Measurements from ENCODE around the gene PARP14. TPM values are rescaled to one million over a fixed set of nuclear protein-coding genes. Genes with fewer than 3 reads are reported as not detected.

The PARP14 gene
- total and polyA plus RNA-seq, 2 donors (not counting 3 experiments of a cell fraction or from before 2014, with no cell fraction given): 19.7 to 41.5 TPM

DNA sequence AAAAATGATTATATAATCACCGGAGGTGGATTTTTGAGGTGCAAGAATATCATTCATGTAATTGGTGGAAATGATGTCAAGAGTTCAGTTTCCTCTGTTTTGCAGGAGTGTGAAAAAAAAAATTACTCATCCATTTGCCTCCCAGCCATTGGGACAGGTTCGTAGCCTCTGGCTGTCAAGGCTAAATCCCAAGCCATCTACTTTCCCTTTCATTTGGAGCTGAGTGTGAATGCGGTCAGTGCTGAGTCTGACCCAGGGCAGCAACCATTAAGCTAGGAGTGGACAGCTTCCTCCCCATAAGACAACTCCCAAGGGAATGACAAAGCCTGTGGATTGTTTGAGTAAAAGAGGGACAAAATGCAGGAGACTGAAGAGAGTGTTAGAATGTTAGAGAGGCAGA lies 33.6 kb downstream of the PARP14 start:
- Histone ChIP-seq H3K9me3 (replicated peaks; ENCODE audit: control insufficient read depth, insufficient read depth, low read length) (no peaks in the 10 kb centered on the region), H3K36me3 (ENCODE audit: control insufficient read depth in 2 of 2, extremely low read depth in 1 of 2, insufficient read depth in 2 of 2, low read length in 2 of 2) (peaks cover 0 to 32% of the 10 kb centered on the region in 2 experiments), H3K79me2 (ENCODE audit: control insufficient read depth, insufficient read depth, low read length) (no peaks in the 10 kb centered on the region), H3K9me1 (replicated peaks; ENCODE audit: control insufficient read depth, extremely low read depth, insufficient read depth, low read length) (no peaks in the 10 kb centered on the region), H3K4me2 (ENCODE audit: insufficient read depth, low read length) (no peak overlapping the region), H3K27me3 (ENCODE audit: control insufficient read depth in 2 of 2, insufficient read depth in 2 of 2, low read length in 2 of 2) (no peaks in the 10 kb centered on the region), H3K27ac (ENCODE audit: insufficient read depth, low read depth, low read length) (no peak overlapping the region), H3K4me1 (ENCODE audit: control insufficient read depth, extremely low read depth, insufficient read depth, low read length) (no peaks in the 10 kb centered on the region), H4K20me1 (replicated peaks; ENCODE audit: control insufficient read depth, extremely low read depth, insufficient read depth, low read length) (peaks cover 3% of the 10 kb centered on the region), H3K9ac (replicated peaks; ENCODE audit: extremely low read depth, insufficient read depth, low read length) (no peak overlapping the region), H2AFZ (ENCODE audit: low read depth, low read length) (no peak overlapping the region), H3K4me3 (replicated peaks in 1 of 3; ENCODE audit: insufficient read depth in 1 of 3, low read depth in 1 of 3, low read length in 3 of 3) (no peak overlapping the region)
- DNase-seq (ENCODE audit: low read depth, low spot score) (peak; percentile 24), FAIRE-seq (peak; percentile 55)
- POLR2A ChIA-PET: no interaction called here
- dilution Hi-C loops (cut with MboI; ENCODE audit: extremely low pct_ligation_motif_present, low sequenced_read_pairs): no loop called here
- CTCF ChIA-PET: interaction anchor here (0.7 to 1.3 kb wide), 2 partner anchors 321 to 594 kb away, joined by 3 read pairs; no protein-coding TSS in a partner anchor
- TF ChIP-seq, protein P1, sequence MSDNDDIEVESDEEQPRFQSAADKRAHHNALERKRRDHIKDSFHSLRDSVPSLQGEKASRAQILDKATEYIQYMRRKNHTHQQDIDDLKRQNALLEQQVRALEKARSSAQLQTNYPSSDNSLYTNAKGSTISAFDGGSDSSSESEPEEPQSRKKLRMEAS (IDR thresholded peaks at IDR 0.05; ENCODE audit: insufficient read depth, insufficient read length): no peak
- TF ChIP-seq MYC (IDR thresholded peaks at IDR 0.05; ENCODE audit: low read depth, low read length) (no peak), FOS (IDR thresholded peaks at IDR 0.05; ENCODE audit: borderline replicate concordance, insufficient read depth, low read length) (no peak), POLR2AphosphoS5 (IDR thresholded peaks at IDR 0.05; ENCODE audit: insufficient read depth, low read depth, low read length) (no peak), JUN (IDR thresholded peaks at IDR 0.05; ENCODE audit: borderline replicate concordance, insufficient read depth, insufficient read length, low read depth) (no peak), EZH2 (IDR thresholded peaks at IDR 0.05; ENCODE audit: borderline replicate concordance, low read depth, low read length, severe bottlenecking) (no peak), POLR2A (IDR thresholded peaks at IDR 0.05; ENCODE audit: low read depth, low read length) (no peak), GATA2 (IDR thresholded peaks at IDR 0.05; ENCODE audit: insufficient read depth, insufficient read length, low read depth, low read length) (no peak)
- TF ChIP-seq, protein P2, sequence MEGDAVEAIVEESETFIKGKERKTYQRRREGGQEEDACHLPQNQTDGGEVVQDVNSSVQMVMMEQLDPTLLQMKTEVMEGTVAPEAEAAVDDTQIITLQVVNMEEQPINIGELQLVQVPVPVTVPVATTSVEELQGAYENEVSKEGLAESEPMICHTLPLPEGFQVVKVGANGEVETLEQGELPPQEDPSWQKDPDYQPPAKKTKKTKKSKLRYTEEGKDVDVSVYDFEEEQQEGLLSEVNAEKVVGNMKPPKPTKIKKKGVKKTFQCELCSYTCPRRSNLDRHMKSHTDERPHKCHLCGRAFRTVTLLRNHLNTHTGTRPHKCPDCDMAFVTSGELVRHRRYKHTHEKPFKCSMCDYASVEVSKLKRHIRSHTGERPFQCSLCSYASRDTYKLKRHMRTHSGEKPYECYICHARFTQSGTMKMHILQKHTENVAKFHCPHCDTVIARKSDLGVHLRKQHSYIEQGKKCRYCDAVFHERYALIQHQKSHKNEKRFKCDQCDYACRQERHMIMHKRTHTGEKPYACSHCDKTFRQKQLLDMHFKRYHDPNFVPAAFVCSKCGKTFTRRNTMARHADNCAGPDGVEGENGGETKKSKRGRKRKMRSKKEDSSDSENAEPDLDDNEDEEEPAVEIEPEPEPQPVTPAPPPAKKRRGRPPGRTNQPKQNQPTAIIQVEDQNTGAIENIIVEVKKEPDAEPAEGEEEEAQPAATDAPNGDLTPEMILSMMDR (IDR thresholded peaks at IDR 0.05; ENCODE audit: extremely low read depth in 1 of 2, insufficient read depth in 1 of 2, low read depth in 1 of 2, low read length in 2 of 2): no peak
- BruUV-seq (replicated peaks): no TSS peak
- intact Hi-C loops (cut with micrococcal nuclease): no loop called here

Measured in endothelial cell of umbilical vein (primary cell).